H4 (cell line): ENCODE measurements around the gene CAMTA1. TPM values are rescaled to one million over a fixed set of nuclear protein-coding genes. Genes with fewer than 3 reads are reported as not detected.

Source experiments
- DNase-seq: peaks from one replicate; pipeline ENCODE4 v3.0.0-alpha.2; 2015; ENCODE audit warnings: low spot score
- total RNA-seq: library from RNA; depleted of rRNA; stranded (reverse); fragments of >200 nt; shearing (Covaris generic); gene quantifications from 2 replicates; pipeline ENCODE4 v1.2.3, GENCODE V29; 2014; rRNA removed

Gene CAMTA1
- total RNA-seq, 1 experiment from 2014 or later = 98.2 TPM

GRCh38 chr1:7810395-7810794 lies 1025.1 kb downstream of the CAMTA1 start:
- DNase-seq = peak; percentile 37

- no peak for DNase-seq
Measured at GRCh38 chr1:7811476-7811875, 1026.2 kb downstream of the CAMTA1 start.

- DNase-seq = no peak
Measured at GRCh38 chr1:7813677-7814373, 1028.6 kb downstream of the CAMTA1 start.

Other genes with a start within 250 kb of the CAMTA1 start
- gene NOL9, start 230.9 kb upstream of the CAMTA1 start, total RNA-seq = 12.0 and 14.9 TPM in 2 replicates
- gene TAS1R1, start 230.1 kb upstream of the CAMTA1 start, total RNA-seq = not detected in 2 replicates
- 6.3 and 8.8 TPM in 2 replicates for gene ZBTB48, start 205.5 kb upstream of the CAMTA1 start, total RNA-seq
- gene KLHL21, start 182.6 kb upstream of the CAMTA1 start, total RNA-seq = 8.4 and 11.4 TPM in 2 replicates
- gene PHF13, start 171.7 kb upstream of the CAMTA1 start, total RNA-seq = 7.6 and 7.8 TPM in 2 replicates
- 11.4 and 17.0 TPM in 2 replicates for gene THAP3, start 160.6 kb upstream of the CAMTA1 start, total RNA-seq
- 33.4 and 36.5 TPM in 2 replicates for gene DNAJC11, start 83.6 kb upstream of the CAMTA1 start, total RNA-seq